OCI-LY1 (cell line): ENCODE results near the gene MPST.

ENCODE experiments used
- H2AFZ ChIP-seq: fragments of 200-600 bp; sonication (generic), shearing (Covaris generic); 2 replicates; pipeline ENCODE4 v1.6.0; 2014; ENCODE audit warnings: antibody characterized with exemption, mild to moderate bottlenecking, low read length
- H3F3A ChIP-seq: fragments of 200-600 bp; sonication (generic), shearing (Covaris generic); 2 replicates; pipeline ENCODE4 v1.6.0; 2014; ENCODE audit warnings: mild to moderate bottlenecking, antibody characterized with exemption, low read length, moderate library complexity; ENCODE audit not compliant: insufficient read depth
- H3K27ac ChIP-seq: fragments of 200-600 bp; sonication (generic); 2 replicates; pipeline ENCODE4 v1.5.1; 2014; ENCODE audit warnings: low read length, mixed run types, mild to moderate bottlenecking, low read depth; ENCODE audit not compliant: poor library complexity, severe bottlenecking
- H3K27me3 ChIP-seq: fragments of 200-600 bp; sonication (generic); 2 replicates; pipeline ENCODE4 v1.6.0; 2014; ENCODE audit warnings: antibody characterized with exemption, mild to moderate bottlenecking, low read length, moderate library complexity; ENCODE audit not compliant: insufficient read depth
- H3K36me3 ChIP-seq: fragments of 200-600 bp; sonication (generic); 2 replicates; pipeline ENCODE4 v1.6.1; 2014; ENCODE audit warnings: mild to moderate bottlenecking, antibody characterized with exemption, low read length, moderate library complexity, mixed read lengths; ENCODE audit not compliant: insufficient read depth
- H3K4me1 ChIP-seq: fragments of 200-600 bp; sonication (generic); 2 replicates; pipeline ENCODE4 v1.5.1; 2014; ENCODE audit warnings: mild to moderate bottlenecking, low read length, moderate library complexity; ENCODE audit not compliant: insufficient read depth, severe bottlenecking
- H3K4me2 ChIP-seq: fragments of 200-600 bp; sonication (generic), shearing (Covaris generic); 2 replicates; pipeline ENCODE4 v1.6.1; 2014; ENCODE audit warnings: low read length
- H3K4me3 ChIP-seq: fragments of 200-600 bp; sonication (generic); 2 replicates; pipeline ENCODE4 v1.5.1; 2014; ENCODE audit warnings: low read length, low read depth, mild to moderate bottlenecking, mixed read lengths; ENCODE audit not compliant: poor library complexity, severe bottlenecking
- H3K79me2 ChIP-seq: fragments of 200-600 bp; shearing (Covaris generic); 2 replicates; pipeline ENCODE4 v1.6.1; 2016; ENCODE audit warnings: mixed run types, low read length, mixed read lengths; ENCODE audit not compliant: insufficient read depth
- H3K9ac ChIP-seq: fragments of 200-600 bp; sonication (generic), shearing (Covaris generic); 2 replicates; pipeline ENCODE4 v1.6.1; 2014; ENCODE audit warnings: mild to moderate bottlenecking, low read length, mixed read lengths
- H3K9me2 ChIP-seq: fragments of 200-600 bp; sonication (generic), shearing (Covaris generic); 2 replicates; pipeline ENCODE4 v1.6.1; 2014; ENCODE audit warnings: low read depth, mild to moderate bottlenecking, low read length, mixed read lengths
- H3K9me3 ChIP-seq: fragments of 200-600 bp; shearing (Covaris generic); 2 replicates; pipeline ENCODE4 v1.6.1; 2014; ENCODE audit warnings: low read length, mixed read lengths
- H4K20me1 ChIP-seq: fragments of 200-600 bp; sonication (generic), shearing (Covaris generic); 2 replicates; pipeline ENCODE4 v1.6.0; 2016; ENCODE audit warnings: mild to moderate bottlenecking, low read length; ENCODE audit not compliant: insufficient read depth
- EZH2 ChIP-seq: fragments of 200-600 bp; sonication (generic), shearing (Covaris generic); IDR thresholded peaks from 2 replicates; pipeline ENCODE4 v1.8.0; 2017; ENCODE audit warnings: borderline replicate concordance, mixed run types, mild to moderate bottlenecking, antibody characterized with exemption, low read length, moderate library complexity, mixed read lengths
- TF ChIP-seq, protein P1 (sequence below): fragments of 200-600 bp; sonication (generic), shearing (Covaris generic); IDR thresholded peaks from 2 replicates; pipeline ENCODE4 v1.5.1; 2017; ENCODE audit warnings: mild to moderate bottlenecking, antibody characterized with exemption, low read length, moderate library complexity, mixed read lengths

The MPST gene

DNA sequence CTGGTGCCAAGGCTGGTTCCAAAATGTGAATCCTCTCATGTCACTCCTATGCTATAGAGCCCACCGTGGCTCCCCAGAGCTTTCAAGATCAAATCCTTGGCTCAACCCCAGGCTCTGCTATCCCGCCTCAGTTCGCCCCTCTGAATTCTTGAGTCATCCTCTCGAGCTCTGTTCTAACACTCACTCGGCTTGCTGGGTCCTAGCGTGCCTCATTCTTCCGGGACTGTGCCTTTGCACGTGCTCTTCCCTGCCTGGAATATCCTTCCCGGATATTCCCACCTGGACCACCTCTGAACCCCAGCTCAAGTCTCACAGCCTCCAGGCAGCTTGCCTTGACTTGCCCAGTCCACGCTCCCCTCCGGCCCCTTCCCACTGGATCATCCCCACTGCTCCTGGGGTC lies 45.0 kb downstream of the MPST start:
- Histone ChIP-seq H3K27ac (no peak overlapping the region), H3K9ac (no peak overlapping the region), H3F3A (no peaks in the 10 kb centered on the region), H3K4me3 (no peak overlapping the region), H3K9me2 (no peaks in the 10 kb centered on the region), H3K9me3 (no peaks in the 10 kb centered on the region), H3K4me1 (no peaks in the 10 kb centered on the region), H3K79me2 (no peaks in the 10 kb centered on the region), H3K27me3 (peaks cover 12% of the 10 kb centered on the region; the same call in 1 of the 2 replicates), H2AFZ (no peak overlapping the region), H4K20me1 (no peaks in the 10 kb centered on the region), H3K4me2 (no peak overlapping the region), H3K36me3 (no peaks in the 10 kb centered on the region)
- TF ChIP-seq, protein P1, sequence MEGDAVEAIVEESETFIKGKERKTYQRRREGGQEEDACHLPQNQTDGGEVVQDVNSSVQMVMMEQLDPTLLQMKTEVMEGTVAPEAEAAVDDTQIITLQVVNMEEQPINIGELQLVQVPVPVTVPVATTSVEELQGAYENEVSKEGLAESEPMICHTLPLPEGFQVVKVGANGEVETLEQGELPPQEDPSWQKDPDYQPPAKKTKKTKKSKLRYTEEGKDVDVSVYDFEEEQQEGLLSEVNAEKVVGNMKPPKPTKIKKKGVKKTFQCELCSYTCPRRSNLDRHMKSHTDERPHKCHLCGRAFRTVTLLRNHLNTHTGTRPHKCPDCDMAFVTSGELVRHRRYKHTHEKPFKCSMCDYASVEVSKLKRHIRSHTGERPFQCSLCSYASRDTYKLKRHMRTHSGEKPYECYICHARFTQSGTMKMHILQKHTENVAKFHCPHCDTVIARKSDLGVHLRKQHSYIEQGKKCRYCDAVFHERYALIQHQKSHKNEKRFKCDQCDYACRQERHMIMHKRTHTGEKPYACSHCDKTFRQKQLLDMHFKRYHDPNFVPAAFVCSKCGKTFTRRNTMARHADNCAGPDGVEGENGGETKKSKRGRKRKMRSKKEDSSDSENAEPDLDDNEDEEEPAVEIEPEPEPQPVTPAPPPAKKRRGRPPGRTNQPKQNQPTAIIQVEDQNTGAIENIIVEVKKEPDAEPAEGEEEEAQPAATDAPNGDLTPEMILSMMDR = no peak
- no peak for TF ChIP-seq EZH2

DNA sequence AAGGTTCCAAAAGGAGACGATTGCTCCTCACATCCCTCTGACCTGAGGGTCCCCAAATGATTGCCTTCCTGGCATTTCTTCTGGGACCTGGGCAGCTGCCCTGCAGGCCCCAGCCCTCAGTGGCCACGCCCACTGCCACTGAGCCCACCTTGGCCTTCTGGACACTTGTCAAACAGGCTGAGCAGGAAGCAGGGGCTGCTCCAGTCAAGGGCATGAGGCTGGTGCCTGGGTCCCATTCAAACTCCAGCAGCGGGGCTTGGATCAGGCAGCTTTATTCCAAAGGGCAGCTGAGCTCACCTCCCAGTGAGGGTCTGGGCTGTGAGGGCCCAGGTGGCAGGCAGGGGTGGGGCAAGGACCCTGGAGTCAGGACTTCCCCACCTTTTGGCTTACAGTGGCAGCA lies 45.6 kb downstream of the MPST start:
- peaks cover 12% of the 10 kb centered on the region; the same call in 1 of the 2 replicates for H3K27me3 ChIP-seq
- H3K36me3 ChIP-seq = no peaks in the 10 kb centered on the region
- no peaks in the 10 kb centered on the region for H3F3A ChIP-seq
- H4K20me1 ChIP-seq = no peaks in the 10 kb centered on the region
- H3K9me3 ChIP-seq = no peaks in the 10 kb centered on the region
- no peak overlapping the region for H2AFZ ChIP-seq
- no peak overlapping the region for H3K4me3 ChIP-seq
- no peak overlapping the region for H3K27ac ChIP-seq
- no peak overlapping the region for H3K9ac ChIP-seq
- TF ChIP-seq EZH2 = no peak
- TF ChIP-seq, protein P1 = no peak
- H3K79me2 ChIP-seq = no peaks in the 10 kb centered on the region
- H3K9me2 ChIP-seq = no peaks in the 10 kb centered on the region
- H3K4me1 ChIP-seq = no peaks in the 10 kb centered on the region
- no peak overlapping the region for H3K4me2 ChIP-seq

DNA sequence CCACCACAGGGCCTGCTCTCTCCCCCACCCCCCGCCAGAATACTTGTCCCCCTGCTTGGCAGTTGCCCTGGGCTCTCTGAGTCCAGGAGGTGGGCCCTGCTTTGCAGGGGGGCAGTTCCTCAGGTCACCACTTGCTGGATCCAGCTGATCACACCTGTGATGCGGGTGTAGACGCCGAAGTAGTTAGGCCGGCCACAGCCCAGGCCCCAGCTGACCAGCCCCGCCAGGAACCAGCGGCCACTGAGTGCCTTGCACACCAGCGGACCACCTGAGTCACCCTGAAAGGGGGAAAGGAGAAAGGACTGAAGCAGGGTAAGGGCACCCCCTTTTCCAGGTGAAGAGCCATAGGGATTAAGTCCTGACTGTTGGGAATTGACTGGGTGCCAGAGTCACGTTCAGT lies 46.4 kb downstream of the MPST start:
- Histone ChIP-seq H3K4me3 (no peak overlapping the region), H4K20me1 (no peaks in the 10 kb centered on the region), H3K27me3 (peaks cover 9% of the 10 kb centered on the region; the same call in 1 of the 2 replicates), H2AFZ (no peak overlapping the region), H3K27ac (no peak overlapping the region), H3K4me1 (no peaks in the 10 kb centered on the region), H3F3A (no peaks in the 10 kb centered on the region), H3K79me2 (no peaks in the 10 kb centered on the region), H3K9me2 (no peaks in the 10 kb centered on the region), H3K9ac (no peak overlapping the region), H3K36me3 (no peaks in the 10 kb centered on the region), H3K4me2 (no peak overlapping the region), H3K9me3 (no peaks in the 10 kb centered on the region)
- TF ChIP-seq, protein P1 = no peak
- TF ChIP-seq EZH2 = no peak
